HG02571 (cell line): ENCODE results near the gene UFD1.
"Not testable (repeated sequence)": the region's sequence is repeated elsewhere in the genome, so short reads cannot be mapped to it uniquely, and the experiment has no call there.

Experiments used
- ATAC-seq: cut with Tn5 transposase; IDR thresholded peaks from one replicate; pipeline ENCODE4 v1.9.1; 2021; ENCODE audit warnings: mild to moderate bottlenecking, moderate library complexity; ENCODE audit not compliant: unreplicated experiment

UFD1 gene

GRCh38 chr22:19451570-19451969, 27.4 kb downstream of the UFD1 start:
- no peak for ATAC-seq

DNA sequence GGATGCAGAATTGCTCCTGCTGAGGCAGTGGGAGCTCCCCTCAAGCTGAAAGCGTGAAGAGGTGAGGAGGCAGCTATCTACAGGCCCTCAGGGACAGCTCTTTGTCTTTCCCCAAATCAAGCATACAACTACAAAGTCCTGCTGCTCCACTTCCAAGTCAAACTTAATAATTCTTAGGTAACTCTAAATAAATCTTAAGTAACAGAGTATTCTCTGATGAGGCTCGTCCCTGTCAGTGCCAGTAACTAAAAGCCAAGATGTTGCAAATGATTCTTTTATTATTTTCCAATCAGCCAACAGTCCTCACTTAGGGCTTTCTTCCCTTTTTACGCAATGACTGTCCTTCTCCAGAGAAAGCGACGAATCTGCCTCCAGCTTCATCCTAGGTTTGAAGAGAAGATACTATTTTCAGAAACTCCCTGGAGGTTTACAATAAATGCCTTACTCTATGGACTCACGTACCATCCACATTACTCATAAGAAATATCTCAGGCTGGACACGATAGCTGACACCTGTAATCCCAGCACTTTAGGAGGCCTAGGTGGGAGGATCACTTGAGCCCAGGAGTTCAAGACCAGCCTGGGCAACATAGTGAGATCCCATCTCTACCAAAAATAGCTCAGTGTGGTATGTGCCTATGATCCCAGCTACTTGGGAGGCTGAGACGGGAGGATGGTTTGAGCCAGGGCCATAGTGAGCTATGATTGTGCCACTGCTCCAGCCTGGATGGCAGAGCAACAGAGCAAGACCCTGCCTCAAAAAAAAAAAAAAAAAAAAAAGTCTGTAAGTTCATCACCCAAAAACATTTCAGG, 28.4 kb downstream of the UFD1 start:
- ATAC-seq, result no peak

DNA sequence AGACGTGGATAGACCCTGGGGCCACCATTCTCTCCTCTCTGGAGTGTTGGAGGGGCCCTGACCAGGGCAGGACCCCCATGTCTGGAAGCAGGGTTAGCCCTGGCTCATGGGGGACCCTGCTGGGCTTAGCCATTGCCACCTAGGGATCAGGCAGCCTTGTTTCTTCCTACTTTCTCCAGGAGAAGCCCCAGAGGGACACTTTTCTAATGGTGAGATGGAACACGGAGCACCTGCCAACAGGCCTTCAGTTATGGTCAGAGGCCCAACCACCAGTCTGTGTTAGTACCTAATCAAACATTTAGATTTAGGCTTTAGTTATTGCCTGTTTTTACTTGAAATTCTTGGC, 29.6 kb downstream of the UFD1 start:
- no peak for ATAC-seq

GRCh38 chr22:19448739-19449421, 30.1 kb downstream of the UFD1 start:
- no peak for ATAC-seq

- peak; percentile 21 for ATAC-seq
Observed at GRCh38 chr22:19448076-19448607, 30.9 kb downstream of the UFD1 start.

GRCh38 chr22:19447330-19448075, 31.5 kb downstream of the UFD1 start, which contains the start of gene C22orf39:
Gene C22orf39 (minus strand): TSS chr22:19447711. CDS start chr22:19447688, 23 bp downstream.
- ATAC-seq, result peak; percentile 74

- ATAC-seq, result no peak
Observed at GRCh38 chr22:19446603-19447329, 32.2 kb downstream of the UFD1 start.

- ATAC-seq, result not testable (repeated sequence)
Observed at GRCh38 chr22:19445279-19445982, 33.6 kb downstream of the UFD1 start.

DNA sequence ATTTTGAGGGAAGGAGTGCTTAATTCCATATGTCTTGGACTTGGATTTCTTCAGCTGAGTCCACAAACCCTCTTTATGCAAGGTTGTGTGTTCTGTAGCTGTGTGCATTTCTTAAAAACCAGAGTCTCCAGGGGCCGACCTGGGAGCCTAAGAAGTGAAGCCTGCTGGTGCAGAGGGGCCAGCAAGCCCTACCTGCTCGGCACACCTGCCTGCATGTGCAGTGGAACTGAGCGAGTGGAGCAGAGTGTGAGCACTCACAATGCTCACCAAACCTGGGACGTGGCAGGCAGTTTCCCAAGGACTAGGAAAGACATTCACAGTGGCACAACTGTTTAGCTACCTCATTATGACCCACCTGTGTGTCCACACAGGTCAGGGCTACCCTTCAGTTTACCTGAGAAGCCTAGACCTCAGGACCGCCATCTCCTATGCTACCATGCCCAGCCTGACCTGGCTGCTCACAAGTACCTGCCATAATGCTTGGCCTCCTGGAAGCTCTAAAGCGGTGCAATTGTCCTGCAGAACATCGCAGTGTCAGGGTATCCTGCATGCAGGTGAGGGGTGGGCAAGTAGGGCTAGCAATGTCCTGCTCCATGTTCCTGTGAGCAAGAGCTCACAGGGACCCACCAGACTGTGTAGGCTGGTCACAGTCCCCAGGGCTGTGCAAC, 35.3 kb downstream of the UFD1 start:
- ATAC-seq, result no peak

DNA sequence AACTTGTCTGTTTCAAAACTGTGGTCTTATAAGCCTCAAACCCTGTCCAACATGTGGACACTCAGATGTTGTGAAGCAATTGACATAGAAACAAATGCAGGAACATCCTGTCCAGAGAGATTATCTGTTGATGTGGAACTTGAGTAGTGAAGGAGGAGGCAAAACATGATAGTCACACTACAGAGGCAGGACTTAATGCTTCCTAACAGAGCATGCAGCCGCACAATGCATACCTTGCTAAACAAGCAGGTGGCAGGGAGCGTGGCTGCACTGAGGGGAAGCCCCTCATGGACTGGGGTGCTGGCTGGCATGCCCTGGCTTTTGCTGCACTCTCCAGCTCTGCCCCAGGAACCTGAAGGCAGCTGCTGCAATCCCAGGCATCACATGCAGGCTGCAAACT, 36.8 kb downstream of the UFD1 start:
- ATAC-seq, result no peak

GRCh38 chr22:19440411-19441195, 38.4 kb downstream of the UFD1 start:
- ATAC-seq, result no peak

GRCh38 chr22:19438298-19438697, 40.7 kb downstream of the UFD1 start:
- no peak for ATAC-seq

- not testable (repeated sequence) for ATAC-seq
Observed at GRCh38 chr22:19436444-19437161, 42.4 kb downstream of the UFD1 start.

- ATAC-seq, result no peak
Observed at GRCh38 chr22:19434829-19435580, 44.0 kb downstream of the UFD1 start.

- ATAC-seq, result no peak
Observed at GRCh38 chr22:19434401-19434800, 44.6 kb downstream of the UFD1 start.

DNA sequence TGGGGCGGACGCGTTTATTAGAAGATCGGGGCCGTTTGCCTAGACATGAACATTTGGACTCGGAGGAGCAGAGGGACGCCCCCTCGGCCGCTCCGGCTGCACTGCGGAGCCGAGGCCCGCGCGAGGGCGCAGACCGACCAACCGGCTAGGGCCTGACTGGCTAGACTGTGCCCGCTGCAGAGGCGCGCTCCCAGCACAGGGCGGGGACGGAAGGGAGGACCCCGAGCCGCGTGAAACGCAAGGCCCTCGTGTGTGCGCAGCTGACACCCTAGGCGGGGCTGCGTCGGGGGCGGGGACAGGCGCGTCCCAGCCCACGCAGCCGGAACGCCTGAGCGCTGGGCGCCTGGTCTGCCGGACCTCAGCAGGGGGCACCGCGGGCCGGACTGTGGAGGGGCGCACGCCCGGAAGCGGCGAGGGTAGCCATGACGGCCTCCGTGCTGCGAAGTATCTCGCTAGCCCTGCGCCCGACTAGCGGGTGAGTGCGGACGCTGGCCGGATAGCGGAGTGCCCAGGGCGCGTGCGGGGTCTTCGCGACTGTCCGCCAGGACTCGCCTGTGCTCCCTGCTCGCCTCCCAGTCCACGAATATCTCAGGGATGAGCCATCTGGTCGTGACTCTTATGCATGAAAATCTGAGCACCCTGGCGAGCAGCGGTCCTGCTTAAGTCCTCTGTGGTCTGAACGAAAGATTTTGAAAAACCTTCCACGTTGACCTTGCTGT, 46.7 kb downstream of the UFD1 start, which contains the start of gene MRPL40:
Gene MRPL40, plus strand, starts transcription at position 413 of the 719 bp plus-strand sequence. Its CDS starts 10 bp downstream, at position 423.
- peak; percentile 76 for ATAC-seq
